GM12878 (cell line): ENCODE measurements around the gene PLA2G6. TPM values are rescaled to one million over a fixed set of nuclear protein-coding genes. Genes with fewer than 3 reads are reported as not detected.

Experiments used
- CBFB ChIP-seq: IDR thresholded peaks from 2 replicates; pipeline ENCODE4 v1.6.1; 2016; ENCODE audit warnings: antibody characterized with exemption, low read depth
- CBX5 ChIP-seq: sonication (generic); IDR thresholded peaks from 2 replicates; pipeline ENCODE4 v1.6.1; 2016; ENCODE audit warnings: low read depth, moderate library complexity, mild to moderate bottlenecking, inconsistent platforms
- E2F4 ChIP-seq: IDR thresholded peaks from 2 replicates; pipeline ENCODE4 v1.6.1; 2012; ENCODE audit warnings: low read depth, low read length, improper control_type of control experiment
- IRF5 ChIP-seq: fragments of 450-650 bp; IDR thresholded peaks from 2 replicates; pipeline ENCODE4 v1.6.1; 2017; ENCODE audit warnings: borderline replicate concordance
- SMAD1 ChIP-seq: fragments of 450-650 bp; IDR thresholded peaks from 2 replicates; pipeline ENCODE4 v1.6.1; 2018; ENCODE audit warnings: mild to moderate bottlenecking, low read depth; ENCODE audit not compliant: partially characterized antibody
- TBL1XR1 ChIP-seq: IDR thresholded peaks from 2 replicates; pipeline ENCODE4 v1.6.1; 2012; ENCODE audit warnings: low read depth, low read length, improper control_type of control experiment
- polyA plus RNA-seq, 11 experiments: library from polyadenylated mRNA; depleted of rRNA in 4 of 11; unstranded in 6 of 11; stranded (reverse) in 5 of 11; fragments of >200 nt; fragmentation: Nextera tagmentation in 4 of 11; fragmentation: Illumina TruSeq in 1 of 11; extraction: Ambion mirVana in 4 of 11; extraction: Trizol in 1 of 11; gene quantifications; 1 replicate in 1 of 11; 2 replicates in 10 of 11; pipeline versions ENCODE4 v1.2.1 to v1.2.3, GENCODE V29; 2011 to 2016; ENCODE audit warnings: inconsistent platforms in 2 of 11, missing spikeins in 2 of 11, low read depth in 1 of 11
- total RNA-seq, 4 experiments: library from RNA; depleted of rRNA in 3 of 4; stranded (reverse); fragments of >200 nt in 3 of 4; fragmentation: Illumina TruSeq in 1 of 4; extraction: Trizol in 1 of 4; gene quantifications; 2 replicates each; pipeline versions ENCODE4 v1.2.1 to v1.2.3, GENCODE V29; 2013 to 2021
- TF ChIP-seq, protein P1 (sequence below): fragments of 450-650 bp; formaldehyde crosslinking; IDR thresholded peaks from 2 replicates; pipeline ENCODE4 v1.4.0; 2022; ENCODE audit warnings: mild to moderate bottlenecking, moderate library complexity

PLA2G6 gene
- total and polyA plus RNA-seq, 10 of the 15 experiments (the other 5 are each of a cell fraction or from before 2014, with no cell fraction given): 0.15 to 42.2 (median 15.8) TPM

GRCh38 chr22:38129856-38130255 lies 51.8 kb downstream of the PLA2G6 start (continued):
- TF ChIP-seq, protein P1, sequence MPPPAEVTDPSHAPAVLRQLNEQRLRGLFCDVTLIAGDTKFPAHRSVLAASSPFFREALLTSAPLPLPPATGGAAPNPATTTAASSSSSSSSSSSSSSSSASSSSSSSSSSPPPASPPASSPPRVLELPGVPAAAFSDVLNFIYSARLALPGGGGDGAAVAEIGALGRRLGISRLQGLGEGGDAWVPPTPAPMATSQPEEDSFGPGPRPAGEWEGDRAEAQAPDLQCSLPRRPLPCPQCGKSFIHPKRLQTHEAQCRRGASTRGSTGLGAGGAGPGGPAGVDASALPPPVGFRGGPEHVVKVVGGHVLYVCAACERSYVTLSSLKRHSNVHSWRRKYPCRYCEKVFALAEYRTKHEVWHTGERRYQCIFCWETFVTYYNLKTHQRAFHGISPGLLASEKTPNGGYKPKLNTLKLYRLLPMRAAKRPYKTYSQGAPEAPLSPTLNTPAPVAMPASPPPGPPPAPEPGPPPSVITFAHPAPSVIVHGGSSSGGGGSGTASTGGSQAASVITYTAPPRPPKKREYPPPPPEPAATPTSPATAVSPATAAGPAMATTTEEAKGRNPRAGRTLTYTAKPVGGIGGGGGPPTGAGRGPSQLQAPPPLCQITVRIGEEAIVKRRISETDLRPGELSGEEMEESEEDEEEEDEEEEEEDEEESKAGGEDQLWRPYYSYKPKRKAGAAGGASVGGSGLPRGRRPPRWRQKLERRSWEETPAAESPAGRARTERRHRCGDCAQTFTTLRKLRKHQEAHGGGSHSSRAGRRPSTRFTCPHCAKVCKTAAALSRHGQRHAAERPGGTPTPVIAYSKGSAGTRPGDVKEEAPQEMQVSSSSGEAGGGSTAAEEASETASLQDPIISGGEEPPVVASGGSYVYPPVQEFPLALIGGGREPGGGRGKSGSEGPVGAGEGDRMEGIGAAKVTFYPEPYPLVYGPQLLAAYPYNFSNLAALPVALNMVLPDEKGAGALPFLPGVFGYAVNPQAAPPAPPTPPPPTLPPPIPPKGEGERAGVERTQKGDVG (CRISPR knock-in tag): no peak
- no peak for TF ChIP-seq IRF5
- TF ChIP-seq TBL1XR1: no peak
- TF ChIP-seq SMAD1: no peak
- no peak for TF ChIP-seq CBX5
- no peak for TF ChIP-seq E2F4
- no peak for TF ChIP-seq CBFB
